Measurements from ENCODE around the gene CLASP1.

DNA sequence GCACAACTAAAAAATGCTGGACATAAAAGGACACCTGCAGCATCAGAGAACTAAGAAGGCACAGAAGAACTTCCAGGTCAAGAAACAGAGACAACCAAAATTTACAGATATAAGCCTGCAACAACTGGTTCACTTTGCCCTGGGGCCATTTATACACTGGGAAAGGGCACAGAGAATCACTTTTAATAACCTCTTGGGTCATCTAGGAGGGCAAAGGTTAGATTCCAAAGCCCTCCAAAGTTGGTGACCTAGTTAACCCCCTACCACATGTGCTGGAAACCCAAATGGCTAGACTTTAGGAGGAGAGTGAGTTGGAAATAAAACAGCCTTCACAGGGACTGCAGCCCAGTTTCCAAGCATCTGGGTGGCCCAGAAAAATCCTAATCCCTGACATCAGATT is 115.3 kb downstream of the CLASP1 start:
- TF ChIP-seq, protein P1, sequence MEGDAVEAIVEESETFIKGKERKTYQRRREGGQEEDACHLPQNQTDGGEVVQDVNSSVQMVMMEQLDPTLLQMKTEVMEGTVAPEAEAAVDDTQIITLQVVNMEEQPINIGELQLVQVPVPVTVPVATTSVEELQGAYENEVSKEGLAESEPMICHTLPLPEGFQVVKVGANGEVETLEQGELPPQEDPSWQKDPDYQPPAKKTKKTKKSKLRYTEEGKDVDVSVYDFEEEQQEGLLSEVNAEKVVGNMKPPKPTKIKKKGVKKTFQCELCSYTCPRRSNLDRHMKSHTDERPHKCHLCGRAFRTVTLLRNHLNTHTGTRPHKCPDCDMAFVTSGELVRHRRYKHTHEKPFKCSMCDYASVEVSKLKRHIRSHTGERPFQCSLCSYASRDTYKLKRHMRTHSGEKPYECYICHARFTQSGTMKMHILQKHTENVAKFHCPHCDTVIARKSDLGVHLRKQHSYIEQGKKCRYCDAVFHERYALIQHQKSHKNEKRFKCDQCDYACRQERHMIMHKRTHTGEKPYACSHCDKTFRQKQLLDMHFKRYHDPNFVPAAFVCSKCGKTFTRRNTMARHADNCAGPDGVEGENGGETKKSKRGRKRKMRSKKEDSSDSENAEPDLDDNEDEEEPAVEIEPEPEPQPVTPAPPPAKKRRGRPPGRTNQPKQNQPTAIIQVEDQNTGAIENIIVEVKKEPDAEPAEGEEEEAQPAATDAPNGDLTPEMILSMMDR (IDR thresholded peaks at IDR 0.05): no peak
- TF ChIP-seq POLR2A (IDR thresholded peaks at IDR 0.05): no peak
